ENCODE data around the gene SSH2.

- TF ChIP-seq CTCF (IDR thresholded peaks at IDR 0.05) (no peak), EZH2phosphoT487 (IDR thresholded peaks at IDR 0.05) (no peak)
Measured at GRCh38 chr17:29607557-29608195, 322.4 kb downstream of the SSH2 start.

All from neural progenitor cell (in vitro differentiated cells).